OCI-LY1 (cell line): Measurements from ENCODE around the gene CELSR1.

Experiments
- H2AFZ ChIP-seq: fragments of 200-600 bp; sonication (generic), shearing (Covaris generic); 2 replicates; pipeline ENCODE4 v1.6.0; 2014; ENCODE audit warnings: antibody characterized with exemption, mild to moderate bottlenecking, low read length
- H3F3A ChIP-seq: fragments of 200-600 bp; sonication (generic), shearing (Covaris generic); 2 replicates; pipeline ENCODE4 v1.6.0; 2014; ENCODE audit warnings: mild to moderate bottlenecking, antibody characterized with exemption, low read length, moderate library complexity; ENCODE audit not compliant: insufficient read depth
- H3K27ac ChIP-seq: fragments of 200-600 bp; sonication (generic); 2 replicates; pipeline ENCODE4 v1.5.1; 2014; ENCODE audit warnings: low read length, mixed run types, mild to moderate bottlenecking, low read depth; ENCODE audit not compliant: poor library complexity, severe bottlenecking
- H3K27me3 ChIP-seq: fragments of 200-600 bp; sonication (generic); 2 replicates; pipeline ENCODE4 v1.6.0; 2014; ENCODE audit warnings: antibody characterized with exemption, mild to moderate bottlenecking, low read length, moderate library complexity; ENCODE audit not compliant: insufficient read depth
- H3K36me3 ChIP-seq: fragments of 200-600 bp; sonication (generic); 2 replicates; pipeline ENCODE4 v1.6.1; 2014; ENCODE audit warnings: mild to moderate bottlenecking, antibody characterized with exemption, low read length, moderate library complexity, mixed read lengths; ENCODE audit not compliant: insufficient read depth
- H3K4me1 ChIP-seq: fragments of 200-600 bp; sonication (generic); 2 replicates; pipeline ENCODE4 v1.5.1; 2014; ENCODE audit warnings: mild to moderate bottlenecking, low read length, moderate library complexity; ENCODE audit not compliant: insufficient read depth, severe bottlenecking
- H3K4me2 ChIP-seq: fragments of 200-600 bp; sonication (generic), shearing (Covaris generic); 2 replicates; pipeline ENCODE4 v1.6.1; 2014; ENCODE audit warnings: low read length
- H3K4me3 ChIP-seq: fragments of 200-600 bp; sonication (generic); 2 replicates; pipeline ENCODE4 v1.5.1; 2014; ENCODE audit warnings: low read length, low read depth, mild to moderate bottlenecking, mixed read lengths; ENCODE audit not compliant: poor library complexity, severe bottlenecking
- H3K79me2 ChIP-seq: fragments of 200-600 bp; shearing (Covaris generic); 2 replicates; pipeline ENCODE4 v1.6.1; 2016; ENCODE audit warnings: mixed run types, low read length, mixed read lengths; ENCODE audit not compliant: insufficient read depth
- H3K9ac ChIP-seq: fragments of 200-600 bp; sonication (generic), shearing (Covaris generic); 2 replicates; pipeline ENCODE4 v1.6.1; 2014; ENCODE audit warnings: mild to moderate bottlenecking, low read length, mixed read lengths
- H3K9me2 ChIP-seq: fragments of 200-600 bp; sonication (generic), shearing (Covaris generic); 2 replicates; pipeline ENCODE4 v1.6.1; 2014; ENCODE audit warnings: low read depth, mild to moderate bottlenecking, low read length, mixed read lengths
- H3K9me3 ChIP-seq: fragments of 200-600 bp; shearing (Covaris generic); 2 replicates; pipeline ENCODE4 v1.6.1; 2014; ENCODE audit warnings: low read length, mixed read lengths
- H4K20me1 ChIP-seq: fragments of 200-600 bp; sonication (generic), shearing (Covaris generic); 2 replicates; pipeline ENCODE4 v1.6.0; 2016; ENCODE audit warnings: mild to moderate bottlenecking, low read length; ENCODE audit not compliant: insufficient read depth
- CTCF ChIP-seq: fragments of 200-600 bp; sonication (generic), shearing (Covaris generic); IDR thresholded peaks from 2 replicates; pipeline ENCODE4 v1.5.1; 2017; ENCODE audit warnings: mild to moderate bottlenecking, antibody characterized with exemption, low read length, moderate library complexity, mixed read lengths
- EZH2 ChIP-seq: fragments of 200-600 bp; sonication (generic), shearing (Covaris generic); IDR thresholded peaks from 2 replicates; pipeline ENCODE4 v1.8.0; 2017; ENCODE audit warnings: borderline replicate concordance, mixed run types, mild to moderate bottlenecking, antibody characterized with exemption, low read length, moderate library complexity, mixed read lengths

The CELSR1 gene

GRCh38 chr22:46454504-46455269, 82.7 kb downstream of the CELSR1 start:
- Histone ChIP-seq H3F3A (no peaks in the 10 kb centered on the region), H3K4me2 (no peak overlapping the region), H3K4me1 (peaks cover 11% of the 10 kb centered on the region)

GRCh38 chr22:46453829-46454503, 83.5 kb downstream of the CELSR1 start:
- Histone ChIP-seq H3F3A (no peaks in the 10 kb centered on the region), H3K4me3 (no peak overlapping the region), H3K9me3 (0 out of 2 replicates have a peak, but pooled peaks cover 2% of the 10 kb centered on the region), H3K36me3 (no peaks in the 10 kb centered on the region; the same call in 1 of the 2 replicates), H3K9me2 (no peaks in the 10 kb centered on the region), H3K79me2 (no peaks in the 10 kb centered on the region), H3K4me2 (no peak overlapping the region), H2AFZ (no peak overlapping the region), H4K20me1 (no peaks in the 10 kb centered on the region), H3K4me1 (peaks cover 4% of the 10 kb centered on the region), H3K9ac (no peak overlapping the region), H3K27me3 (peaks cover 30% of the 10 kb centered on the region), H3K27ac (no peak overlapping the region)
- TF ChIP-seq EZH2 = no peak
- no peak for TF ChIP-seq CTCF

More at GRCh38 chr22:46454504-46455269, 82.7 kb downstream of the CELSR1 start:
- Histone ChIP-seq H4K20me1 (no peaks in the 10 kb centered on the region), H3K9me2 (no peaks in the 10 kb centered on the region), H3K79me2 (no peaks in the 10 kb centered on the region), H3K36me3 (no peaks in the 10 kb centered on the region), H3K4me3 (no peak overlapping the region), H3K27ac (no peak overlapping the region), H2AFZ (no peak overlapping the region), H3K27me3 (peaks cover 23% of the 10 kb centered on the region), H3K9me3 (0 out of 2 replicates have a peak, but pooled peaks cover 2% of the 10 kb centered on the region), H3K9ac (no peak overlapping the region)
- TF ChIP-seq CTCF (no peak), EZH2 (no peak)

GRCh38 chr22:46453006-46453828, 84.2 kb downstream of the CELSR1 start:
- Histone ChIP-seq H3K9me2 (no peaks in the 10 kb centered on the region), H3K9me3 (0 out of 2 replicates have a peak, but pooled peaks cover 2% of the 10 kb centered on the region), H3K36me3 (no peaks in the 10 kb centered on the region; the same call in 1 of the 2 replicates), H3K27ac (no peak overlapping the region), H3K79me2 (no peaks in the 10 kb centered on the region), H4K20me1 (no peaks in the 10 kb centered on the region), H3K4me3 (no peak overlapping the region), H2AFZ (no peak overlapping the region), H3K27me3 (peaks cover 28% of the 10 kb centered on the region), H3K9ac (no peak overlapping the region), H3K4me2 (no peak overlapping the region), H3K4me1 (peaks cover 4% of the 10 kb centered on the region), H3F3A (no peaks in the 10 kb centered on the region)
- TF ChIP-seq CTCF = no peak
- TF ChIP-seq EZH2 = no peak
